GM23338 (cell line): ENCODE measurements around the gene NEMP1. TPM values are rescaled to one million over a fixed set of nuclear protein-coding genes. Genes with fewer than 3 reads are reported as not detected.

ENCODE experiments used
- ATAC-seq: fragments of 200-7000 bp; cut with Tn5 transposase; 3 replicates; pipeline ENCODE4 v1.9.1; 2020
- DNase-seq: peaks from one replicate; pipeline ENCODE4 v3.0.0-alpha.2; 2015; ENCODE audit warnings: low spot score
- H2AFZ ChIP-seq: fragments of 200-600 bp; sonication (generic); 2 replicates; pipeline ENCODE4 v1.8.0; 2016; ENCODE audit warnings: antibody characterized with exemption, mild to moderate bottlenecking, moderate library complexity
- H3F3A ChIP-seq: fragments of 200-600 bp; sonication (generic); replicated peaks from 2 replicates; pipeline ENCODE4 v1.8.0; 2017; ENCODE audit warnings: antibody characterized with exemption, mixed run types, low read depth
- H3K27ac ChIP-seq: fragments of 200-600 bp; sonication (generic); 2 replicates; pipeline ENCODE4 v1.6.1; 2016; ENCODE audit warnings: low read depth
- H3K27me3 ChIP-seq: fragments of 200-600 bp; sonication (generic); 2 replicates; pipeline ENCODE4 v1.8.0; 2016; ENCODE audit warnings: mild to moderate bottlenecking, mixed run types, moderate library complexity; ENCODE audit not compliant: insufficient read depth
- H3K36me3 ChIP-seq: fragments of 200-600 bp; sonication (generic); 2 replicates; pipeline ENCODE4 v1.8.0; 2016; ENCODE audit warnings: mild to moderate bottlenecking; ENCODE audit not compliant: insufficient read depth
- H3K4me1 ChIP-seq: fragments of 200-600 bp; sonication (generic); 2 replicates; pipeline ENCODE4 v1.8.0; 2016; ENCODE audit warnings: mild to moderate bottlenecking, moderate library complexity; ENCODE audit not compliant: insufficient read depth
- H3K4me2 ChIP-seq: fragments of 200-600 bp; sonication (generic); 2 replicates; pipeline ENCODE4 v1.7.1; 2017; ENCODE audit warnings: mixed run types
- H3K4me3 ChIP-seq: fragments of 200-600 bp; sonication (generic); 2 replicates; pipeline ENCODE4 v1.6.1; 2016; ENCODE audit warnings: mixed run types
- H3K79me2 ChIP-seq: fragments of 200-600 bp; sonication (generic); replicated peaks from 2 replicates; pipeline ENCODE4 v1.8.0; 2017; ENCODE audit warnings: mild to moderate bottlenecking; ENCODE audit not compliant: insufficient read depth
- H3K9me2 ChIP-seq: fragments of 200-600 bp; sonication (generic); 2 replicates; pipeline ENCODE4 v1.8.0; 2017; ENCODE audit not compliant: insufficient read depth
- H4K20me1 ChIP-seq: fragments of 200-600 bp; sonication (generic); replicated peaks from 2 replicates; pipeline ENCODE4 v1.8.0; 2017; ENCODE audit warnings: mild to moderate bottlenecking; ENCODE audit not compliant: insufficient read depth
- H3K27ac Mint-ChIP-seq: 2 replicates; pipeline ENCODE4 v1.8.0; 2020; ENCODE audit warnings: inconsistent platforms, mild to moderate bottlenecking, moderate library complexity, mixed read lengths
- H3K27me3 Mint-ChIP-seq: 3 replicates; pipeline ENCODE4 v1.8.0; 2022; ENCODE audit warnings: low read depth, mild to moderate bottlenecking, moderate library complexity, mixed read lengths, inconsistent platforms; ENCODE audit not compliant: insufficient read depth, poor library complexity
- H3K36me3 Mint-ChIP-seq: 3 replicates; pipeline ENCODE4 v1.8.0; 2021; ENCODE audit warnings: low read depth, mild to moderate bottlenecking, inconsistent platforms, moderate library complexity, mixed read lengths
- H3K4me1 Mint-ChIP-seq: 3 replicates; pipeline ENCODE4 v1.8.0; 2020; ENCODE audit warnings: mild to moderate bottlenecking, inconsistent platforms, mixed read lengths
- H3K4me3 Mint-ChIP-seq: 3 replicates; pipeline ENCODE4 v1.8.0; 2021; ENCODE audit warnings: moderate library complexity, mild to moderate bottlenecking, inconsistent platforms, mixed read lengths
- H3K9me3 Mint-ChIP-seq: 3 replicates; pipeline ENCODE4 v1.8.0; 2020; ENCODE audit warnings: moderate library complexity, mild to moderate bottlenecking, inconsistent platforms, mixed read lengths
- CTCF ChIP-seq, 2 experiments: fragments of 200-600 bp in 1 of 2; sonication (generic) in 1 of 2; conservative IDR thresholded peaks; 2 replicates each; pipeline versions ENCODE4 v1.5.1 to v1.6.1; 2016 to 2017; ENCODE audit warnings: antibody characterized with exemption in 2 of 2, low read depth in 2 of 2, mild to moderate bottlenecking in 2 of 2, moderate library complexity in 1 of 2
- ETS1 ChIP-seq: IDR thresholded peaks from 2 replicates; pipeline ENCODE4 v1.6.1; 2016; ENCODE audit warnings: antibody characterized with exemption
- EZH2 ChIP-seq: fragments of 200-600 bp; sonication (generic); IDR thresholded peaks from one replicate; pipeline ENCODE4 v1.8.0; 2017; ENCODE audit warnings: antibody characterized with exemption, mild to moderate bottlenecking, low read depth; ENCODE audit not compliant: unreplicated experiment
- EZH2phosphoT487 ChIP-seq: fragments of 200-600 bp; sonication (generic); IDR thresholded peaks from one replicate; pipeline ENCODE4 v1.8.1; 2018; ENCODE audit warnings: antibody characterized with exemption; ENCODE audit not compliant: unreplicated experiment
- JUNB ChIP-seq: IDR thresholded peaks from one replicate; pipeline ENCODE4 v1.6.1; 2016; ENCODE audit warnings: antibody characterized with exemption; ENCODE audit not compliant: unreplicated experiment
- NANOG ChIP-seq: IDR thresholded peaks from 2 replicates; pipeline ENCODE4 v1.6.1; 2016; ENCODE audit warnings: antibody characterized with exemption, borderline replicate concordance
- POLR2AphosphoS5 ChIP-seq: IDR thresholded peaks from 2 replicates; pipeline ENCODE4 v1.6.1; 2016; ENCODE audit warnings: antibody characterized with exemption, low read depth
- REST ChIP-seq: IDR thresholded peaks from one replicate; pipeline ENCODE4 v1.6.1; 2018; ENCODE audit warnings: antibody characterized with exemption; ENCODE audit not compliant: unreplicated experiment
- STAT1 ChIP-seq: IDR thresholded peaks from one replicate; pipeline ENCODE4 v1.6.1; 2016; ENCODE audit warnings: antibody characterized with exemption; ENCODE audit not compliant: unreplicated experiment
- ZNF114 ChIP-seq: fragments of 250-450 bp; sonication (Bioruptor Pico); IDR thresholded peaks from 2 replicates; pipeline ENCODE4 v1.5.0; 2020; ENCODE audit warnings: mild to moderate bottlenecking, moderate library complexity
- ZNF331 ChIP-seq: fragments of 250-450 bp; sonication (Bioruptor Pico); IDR thresholded peaks from 2 replicates; pipeline ENCODE4 v1.5.0; 2020; ENCODE audit warnings: low read depth, mild to moderate bottlenecking, moderate library complexity
- ZNF462 ChIP-seq: fragments of 250-450 bp; sonication (Bioruptor Pico); IDR thresholded peaks from 2 replicates; pipeline ENCODE4 v1.5.0; 2020; ENCODE audit warnings: mild to moderate bottlenecking, moderate library complexity
- polyA plus RNA-seq: library from polyadenylated mRNA; unstranded; fragments of >200 nt; fragmentation: Nextera tagmentation; extraction: Ambion mirVana; gene quantifications from 2 replicates; pipeline ENCODE4 v1.2.1, GENCODE V29; 2016
- total RNA-seq: library from RNA; depleted of rRNA; stranded (reverse); fragments of >200 nt; shearing (Covaris generic); gene quantifications from 2 replicates; pipeline ENCODE4 v1.2.3, GENCODE V29; 2014

Gene NEMP1
- total and polyA plus RNA-seq, 2 experiments from 2014 or later = 11.9 to 35.0 TPM

GRCh38 chr12:57092529-57092862, 13.9 kb upstream of the NEMP1 start:
- ATAC-seq = no peak

More at GRCh38 chr12:57092529-57092862, 13.9 kb upstream of the NEMP1 start:
- H3K4me1 Mint-ChIP-seq = peaks cover 59% of the 10 kb centered on the region
- TF ChIP-seq ZNF114 (CRISPR knock-in tag) = no peak
- TF ChIP-seq ZNF331 = no peak
- no peak for TF ChIP-seq ZNF462 (CRISPR knock-in tag)
- TF ChIP-seq STAT1 = no peak
- TF ChIP-seq CTCF (conservative IDR thresholded peaks at IDR 0.05; ENCODE audit: low read depth in 2 of 2) = no peak
- no peak for TF ChIP-seq NANOG
- no peak for TF ChIP-seq REST
- TF ChIP-seq EZH2 = no peak
- no peak for TF ChIP-seq EZH2phosphoT487
- no peak for TF ChIP-seq POLR2AphosphoS5
- no peak for TF ChIP-seq ETS1
- TF ChIP-seq JUNB = no peak
- H3K27me3 Mint-ChIP-seq = peaks cover 42% of the 10 kb centered on the region
- Histone ChIP-seq H3K4me2 (no peak overlapping the region), H3K4me3 (no peak overlapping the region), H3K79me2 (peaks cover 8% of the 10 kb centered on the region; the same call in 1 of the 2 replicates), H3K4me1 (peaks cover 27% of the 10 kb centered on the region), H3F3A (peaks cover 19% of the 10 kb centered on the region), H3K27me3 (no peaks in the 10 kb centered on the region), H3K9me2 (no peaks in the 10 kb centered on the region), H3K36me3 (no peaks in the 10 kb centered on the region), H4K20me1 (no peaks in the 10 kb centered on the region; the same call in 1 of the 2 replicates), H2AFZ (no peak overlapping the region), H3K27ac (no peak overlapping the region)
- peaks cover 61% of the 10 kb centered on the region for H3K36me3 Mint-ChIP-seq
- H3K27ac Mint-ChIP-seq = peak overlapping the region; percentile 48; the same call in 1 of the 2 replicates
- H3K4me3 Mint-ChIP-seq = no peak overlapping the region
- H3K9me3 Mint-ChIP-seq = no peaks in the 10 kb centered on the region
- no peak for DNase-seq
